AG04450 (cell line): ENCODE measurements around the gene WDR75. TPM values are rescaled to one million over a fixed set of nuclear protein-coding genes. Genes with fewer than 3 reads are reported as not detected.

Experiments used
- CTCF ChIA-PET: fragments of 300-600, 350-600 bp; formaldehyde crosslinking; extraction: SDS; loops from one replicate; lab custom pipeline; 2022; ENCODE audit warnings: antibody characterized with exemption, inconsistent platforms; lab: Charles Lee
- POLR2A ChIA-PET: fragments of 350-600 bp; formaldehyde crosslinking; extraction: SDS; loops from one replicate; lab custom pipeline; 2021; ENCODE audit warnings: antibody characterized with exemption, inconsistent platforms; lab: Yijun Ruan, JAX
- DNase-seq: peaks from one replicate; pipeline ENCODE4 v3.0.0-alpha.2; 2011; ENCODE audit warnings: low read depth, low spot score
- H3K27ac ChIP-seq: one replicate; pipeline ENCODE4 v1.5.1; 2012; ENCODE audit warnings: low read depth, low read length, control low read depth
- H3K27me3 ChIP-seq: one replicate; pipeline ENCODE4 v1.6.0; 2012; ENCODE audit warnings: low read length; ENCODE audit not compliant: control insufficient read depth, insufficient read depth
- H3K4me3 ChIP-seq: 2 replicates; pipeline ENCODE4 v1.5.1; 2011; ENCODE audit warnings: mild to moderate bottlenecking, low read depth, low read length, control low read depth
- H3K9me3 ChIP-seq: 2 replicates; pipeline ENCODE4 v1.5.1; 2012; ENCODE audit warnings: low read length; ENCODE audit not compliant: control insufficient read depth, insufficient read depth
- polyA plus RNA-seq: library from polyadenylated mRNA; depleted of rRNA; stranded (reverse); fragments of >200 nt; gene quantifications from 2 replicates; pipeline ENCODE4 v1.2.3, GENCODE V29; 2011
- TF ChIP-seq, protein P1 (sequence below): IDR thresholded peaks from 2 replicates; pipeline ENCODE4 v1.5.1; 2011; ENCODE audit warnings: low read depth, low read length, control low read depth, inconsistent platforms

The WDR75 gene
- polyA plus RNA-seq, 1 experiment, result 48.0 TPM

DNA sequence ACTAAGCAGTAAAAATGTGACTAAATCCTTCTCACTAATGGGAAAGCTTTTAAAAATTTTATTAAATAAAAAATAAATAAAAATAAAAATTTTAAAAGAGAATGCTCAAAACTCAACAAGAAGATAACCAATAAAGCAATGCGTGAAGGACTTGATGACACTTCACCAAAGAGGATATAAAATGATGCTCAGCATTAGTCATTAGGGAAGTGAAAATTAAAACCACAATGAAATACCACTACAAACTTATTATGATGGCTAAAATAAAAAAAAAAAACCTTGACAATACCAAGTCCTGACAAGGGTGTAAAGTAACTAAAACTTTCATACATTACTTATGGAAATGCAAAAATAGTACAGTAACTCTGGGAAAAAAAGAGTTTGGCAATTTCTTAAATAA lies 3.3 kb upstream of the WDR75 start:
- TF ChIP-seq, protein P1, sequence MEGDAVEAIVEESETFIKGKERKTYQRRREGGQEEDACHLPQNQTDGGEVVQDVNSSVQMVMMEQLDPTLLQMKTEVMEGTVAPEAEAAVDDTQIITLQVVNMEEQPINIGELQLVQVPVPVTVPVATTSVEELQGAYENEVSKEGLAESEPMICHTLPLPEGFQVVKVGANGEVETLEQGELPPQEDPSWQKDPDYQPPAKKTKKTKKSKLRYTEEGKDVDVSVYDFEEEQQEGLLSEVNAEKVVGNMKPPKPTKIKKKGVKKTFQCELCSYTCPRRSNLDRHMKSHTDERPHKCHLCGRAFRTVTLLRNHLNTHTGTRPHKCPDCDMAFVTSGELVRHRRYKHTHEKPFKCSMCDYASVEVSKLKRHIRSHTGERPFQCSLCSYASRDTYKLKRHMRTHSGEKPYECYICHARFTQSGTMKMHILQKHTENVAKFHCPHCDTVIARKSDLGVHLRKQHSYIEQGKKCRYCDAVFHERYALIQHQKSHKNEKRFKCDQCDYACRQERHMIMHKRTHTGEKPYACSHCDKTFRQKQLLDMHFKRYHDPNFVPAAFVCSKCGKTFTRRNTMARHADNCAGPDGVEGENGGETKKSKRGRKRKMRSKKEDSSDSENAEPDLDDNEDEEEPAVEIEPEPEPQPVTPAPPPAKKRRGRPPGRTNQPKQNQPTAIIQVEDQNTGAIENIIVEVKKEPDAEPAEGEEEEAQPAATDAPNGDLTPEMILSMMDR, result no peak
- H3K9me3 ChIP-seq, result no peaks in the 10 kb centered on the region
- DNase-seq, result no peak
- ChIA-PET POLR2A (no interaction called here), CTCF (no interaction called here)
- H3K27ac ChIP-seq, result no peak overlapping the region
- no peaks in the 10 kb centered on the region for H3K27me3 ChIP-seq
- no peak overlapping the region for H3K4me3 ChIP-seq

- Histone ChIP-seq H3K4me3 (no peak overlapping the region), H3K27me3 (no peaks in the 10 kb centered on the region), H3K27ac (no peak overlapping the region), H3K9me3 (no peaks in the 10 kb centered on the region)
- no peak for DNase-seq
- TF ChIP-seq, protein P1, result peak; percentile 28
- ChIA-PET CTCF (interaction anchor here (1.6 kb wide), 1 partner anchor 221 kb away, joined by 3 read pairs; no protein-coding TSS in a partner anchor), POLR2A (interaction anchor here (1.5 kb wide), 1 partner anchor 141 kb away, joined by 3 read pairs; the partner anchor contains the start of gene SLC40A1)
Measured at GRCh38 chr2:189439342-189439741, 1.9 kb upstream of the WDR75 start.

DNA sequence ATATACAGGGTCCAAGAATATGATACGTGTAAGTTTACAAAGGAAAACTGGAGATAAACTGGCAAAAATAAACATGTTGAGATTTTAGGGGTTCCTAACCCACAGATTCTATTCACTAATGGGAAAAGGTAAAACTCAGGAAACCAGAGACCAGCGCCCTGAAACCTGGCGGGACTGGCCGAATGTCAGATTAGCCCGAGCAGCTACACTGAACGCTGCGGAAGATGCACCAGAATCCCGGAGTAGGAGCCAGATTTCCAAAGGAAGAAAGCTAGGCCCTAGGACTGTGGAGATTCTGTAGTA lies 679 bp upstream of the WDR75 start:
- Histone ChIP-seq H3K4me3 (peak overlapping the region; percentile 81), H3K27me3 (no peaks in the 10 kb centered on the region), H3K9me3 (no peaks in the 10 kb centered on the region), H3K27ac (peak overlapping the region; percentile 87)
- no peak for DNase-seq
- TF ChIP-seq, protein P1, result no peak
- ChIA-PET POLR2A (interaction anchor here (0.6 to 1.5 kb wide), 3 partner anchors 13 to 231 kb away, joined by 3 to 5 read pairs (median 3); partner anchors contain the start of gene SLC40A1), CTCF (interaction anchor here (0.8 to 1.6 kb wide), 3 partner anchors 220 to 346 kb away, joined by 3 to 4 read pairs (median 4); no protein-coding TSS in a partner anchor)

GRCh38 chr2:189441709-189442074 lies 418 bp downstream of the WDR75 start:
- Histone ChIP-seq H3K27ac (peak overlapping the region; percentile 87), H3K4me3 (peak overlapping the region; percentile 81), H3K27me3 (no peaks in the 10 kb centered on the region), H3K9me3 (no peaks in the 10 kb centered on the region)
- no peak for DNase-seq
- ChIA-PET CTCF (no interaction called here), POLR2A (no interaction called here)
- TF ChIP-seq, protein P1, result no peak

GRCh38 chr2:189442468-189442867 lies 1.2 kb downstream of the WDR75 start:
- CTCF ChIA-PET, result no interaction called here
- Histone ChIP-seq H3K9me3 (no peaks in the 10 kb centered on the region), H3K27me3 (no peaks in the 10 kb centered on the region), H3K27ac (no peak overlapping the region), H3K4me3 (peak overlapping the region; percentile 81)
- no peak for DNase-seq
- TF ChIP-seq, protein P1, result no peak
- POLR2A ChIA-PET, result no interaction called here
